K562 (cell line): Measurements from ENCODE around the gene RNU11. TPM values are rescaled to one million over a fixed set of nuclear protein-coding genes. Genes with fewer than 3 reads are reported as not detected.

Experiments used
- BRD9 ChIP-seq: fragments of 450-650 bp; IDR thresholded peaks from 2 replicates; pipeline ENCODE4 v1.6.1; 2018; ENCODE audit warnings: low read depth; ENCODE audit not compliant: partially characterized antibody
- CBFB ChIP-seq: sonication (generic); formaldehyde crosslinking; IDR thresholded peaks from 2 replicates; pipeline ENCODE4 v1.4.0; 2020; ENCODE audit warnings: mild to moderate bottlenecking, missing genetic modification reagents
- CCAR2 ChIP-seq: fragments of 200-400 bp; formaldehyde crosslinking; IDR thresholded peaks from 2 replicates; pipeline ENCODE4 v1.6.1; 2017; ENCODE audit warnings: mild to moderate bottlenecking, low read depth, low read length
- CHD4 ChIP-seq: fragments of 200-600 bp; sonication (generic); IDR thresholded peaks from 3 replicates; pipeline ENCODE4 v1.6.1; 2012; ENCODE audit warnings: low read depth, mild to moderate bottlenecking, mixed read lengths, low read length, inconsistent platforms; ENCODE audit not compliant: insufficient read depth, insufficient replicate concordance, poor library complexity, severe bottlenecking
- HNRNPLL ChIP-seq: fragments of 200-400 bp; formaldehyde crosslinking; IDR thresholded peaks from 2 replicates; pipeline ENCODE4 v1.6.1; 2017; ENCODE audit warnings: low read length, low read depth, mild to moderate bottlenecking; ENCODE audit not compliant: poor library complexity, severe bottlenecking
- HOXB6 ChIP-seq: fragments of 250-450 bp; sonication (Bioruptor Pico); IDR thresholded peaks from 2 replicates; pipeline ENCODE4 v1.5.1; 2022; ENCODE audit warnings: mild to moderate bottlenecking, borderline replicate concordance
- IRF2 ChIP-seq: sonication (generic); formaldehyde crosslinking; IDR thresholded peaks from 2 replicates; pipeline ENCODE4 v1.8.1; 2022; ENCODE audit warnings: mild to moderate bottlenecking, missing genetic modification reagents
- MEIS2 ChIP-seq: fragments of 450-650 bp; IDR thresholded peaks from 2 replicates; pipeline ENCODE4 v1.6.1; 2014; ENCODE audit warnings: mild to moderate bottlenecking; ENCODE audit not compliant: partially characterized antibody
- NFE2L1 ChIP-seq: fragments of 450-650 bp; IDR thresholded peaks from 2 replicates; pipeline ENCODE4 v1.6.1; 2016; ENCODE audit warnings: missing genetic modification characterization, low read depth, mild to moderate bottlenecking, missing compliant biosample characterization, moderate library complexity, borderline replicate concordance
- PHF20 ChIP-seq: fragments of 450-650 bp; IDR thresholded peaks from 2 replicates; pipeline ENCODE4 v1.6.1; 2018; ENCODE audit not compliant: partially characterized antibody
- STAT5B ChIP-seq: fragments of 250-450 bp; sonication (Bioruptor Pico); IDR thresholded peaks from 2 replicates; pipeline ENCODE4 v1.8.0; 2021; ENCODE audit warnings: mild to moderate bottlenecking, inconsistent platforms
- ZBTB49 ChIP-seq: sonication (generic); formaldehyde crosslinking; IDR thresholded peaks from 2 replicates; pipeline ENCODE4 v1.8.0; 2022; ENCODE audit warnings: missing genetic modification reagents, mild to moderate bottlenecking, borderline replicate concordance
- ZEB2 ChIP-seq: fragments of 450-650 bp; IDR thresholded peaks from 2 replicates; pipeline ENCODE4 v1.6.1; 2016
- ZFPM2 ChIP-seq: fragments of 250-450 bp; sonication (Bioruptor Pico); IDR thresholded peaks from 2 replicates; pipeline ENCODE4 v1.5.1; 2022; ENCODE audit warnings: mild to moderate bottlenecking
- ZNF41 ChIP-seq: fragments of 250-450 bp; sonication (Bioruptor Pico); conservative IDR thresholded peaks from 2 replicates; pipeline ENCODE4 v1.4.0; 2020; ENCODE audit warnings: mild to moderate bottlenecking
- ZNF639 ChIP-seq, 2 experiments: fragments of 200-800 bp in 1 of 2; sonication (Bioruptor generic) in 1 of 2; sonication (generic) in 1 of 2; formaldehyde crosslinking in 1 of 2; IDR thresholded peaks in 1 of 2; conservative IDR thresholded peaks in 1 of 2; 2 replicates each; pipeline versions ENCODE4 v1.5.0 to v1.6.1; 2016 to 2020; ENCODE audit warnings: missing compliant biosample characterization in 1 of 2, missing genetic modification characterization in 1 of 2, missing genetic modification reagents in 1 of 2
- polyA plus RNA-seq, 8 experiments: library from polyadenylated mRNA; depleted of rRNA in 4 of 8; stranded (reverse) in 5 of 8; unstranded in 3 of 8; fragments of >200 nt; fragmentation: Nextera tagmentation in 2 of 8; fragmentation: Illumina TruSeq in 1 of 8; extraction: Ambion mirVana in 2 of 8; extraction: Trizol in 1 of 8; gene quantifications; 2 replicates each; pipeline versions ENCODE4 v1.2.1 to v1.2.3, GENCODE V29; 2011 to 2014; ENCODE audit warnings: inconsistent platforms in 1 of 8, missing spikeins in 1 of 8
- total RNA-seq, 7 experiments: library from RNA; depleted of rRNA in 6 of 7; stranded (reverse); fragments of >200 nt in 6 of 7; fragmentation: Illumina TruSeq in 2 of 7; extraction: Trizol in 2 of 7; gene quantifications; 2 replicates each; pipeline versions ENCODE4 v1.2.1 to v1.2.3, GENCODE V29; 2011 to 2021; ENCODE audit warnings: low replicate concordance in 1 of 7
- TF ChIP-seq, protein P1 (sequence below): IDR thresholded peaks from 3 replicates; pipeline ENCODE4 v1.6.1; 2011; ENCODE audit warnings: borderline replicate concordance, mild to moderate bottlenecking; ENCODE audit not compliant: insufficient read length, insufficient read depth
- TF ChIP-seq, protein P2 (sequence below): fragments of 200-400 bp; formaldehyde crosslinking; IDR thresholded peaks from 2 replicates; pipeline ENCODE4 v1.6.1; 2017; ENCODE audit warnings: mild to moderate bottlenecking, low read depth, low read length, moderate library complexity
- TF ChIP-seq, protein P3 (sequence below): sonication (generic); formaldehyde crosslinking; IDR thresholded peaks from 2 replicates; pipeline ENCODE4 v1.8.0; 2023; ENCODE audit warnings: mild to moderate bottlenecking, missing genetic modification reagents

Gene RNU11
- total and polyA plus RNA-seq, 9 of the 15 experiments (the other 6 are each of a cell fraction or from before 2014, with no cell fraction given) = not detected

DNA sequence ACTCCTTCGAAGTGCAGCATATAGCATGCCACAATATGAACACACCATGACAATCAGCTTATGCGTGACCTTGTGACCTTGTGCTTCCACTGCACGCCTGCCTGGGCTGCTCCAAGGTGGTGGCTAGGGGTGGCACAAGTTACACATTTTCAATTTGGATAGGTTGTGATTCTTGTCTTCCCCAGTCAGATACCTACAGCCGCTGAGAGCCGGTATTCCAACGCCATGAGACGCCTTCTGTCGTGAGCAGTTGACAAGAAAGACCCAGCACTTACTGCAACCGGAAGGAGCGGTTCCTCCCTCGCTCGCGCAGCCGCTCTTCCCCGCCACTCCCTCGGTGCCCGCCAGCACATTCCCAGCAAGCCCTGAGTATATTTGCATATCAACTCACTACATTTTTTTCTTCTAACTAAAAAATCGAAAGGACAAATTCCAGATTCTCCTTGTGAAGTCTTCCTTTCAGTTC, 359 bp upstream of the RNU11 start (continued):
- TF ChIP-seq, protein P1, sequence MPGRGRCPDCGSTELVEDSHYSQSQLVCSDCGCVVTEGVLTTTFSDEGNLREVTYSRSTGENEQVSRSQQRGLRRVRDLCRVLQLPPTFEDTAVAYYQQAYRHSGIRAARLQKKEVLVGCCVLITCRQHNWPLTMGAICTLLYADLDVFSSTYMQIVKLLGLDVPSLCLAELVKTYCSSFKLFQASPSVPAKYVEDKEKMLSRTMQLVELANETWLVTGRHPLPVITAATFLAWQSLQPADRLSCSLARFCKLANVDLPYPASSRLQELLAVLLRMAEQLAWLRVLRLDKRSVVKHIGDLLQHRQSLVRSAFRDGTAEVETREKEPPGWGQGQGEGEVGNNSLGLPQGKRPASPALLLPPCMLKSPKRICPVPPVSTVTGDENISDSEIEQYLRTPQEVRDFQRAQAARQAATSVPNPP = no peak
- TF ChIP-seq CBFB (CRISPR knock-in tag) = no peak
- TF ChIP-seq STAT5B (CRISPR knock-in tag) = no peak
- peak; percentile 42 for TF ChIP-seq BRD9
- 0 out of 2 replicates have a peak, but pooled peaks have one; percentile 65 for TF ChIP-seq ZNF41 (CRISPR knock-in tag)
- peak in 1 of 2 experiments; percentile 76; a peak in 2 of 4 replicates for TF ChIP-seq ZNF639 (CRISPR knock-in tag; conservative IDR thresholded peaks at IDR 0.05 in 1 of 2, IDR thresholded peaks at IDR 0.05 in 1 of 2)
- no peak for TF ChIP-seq CCAR2
- TF ChIP-seq, protein P2, sequence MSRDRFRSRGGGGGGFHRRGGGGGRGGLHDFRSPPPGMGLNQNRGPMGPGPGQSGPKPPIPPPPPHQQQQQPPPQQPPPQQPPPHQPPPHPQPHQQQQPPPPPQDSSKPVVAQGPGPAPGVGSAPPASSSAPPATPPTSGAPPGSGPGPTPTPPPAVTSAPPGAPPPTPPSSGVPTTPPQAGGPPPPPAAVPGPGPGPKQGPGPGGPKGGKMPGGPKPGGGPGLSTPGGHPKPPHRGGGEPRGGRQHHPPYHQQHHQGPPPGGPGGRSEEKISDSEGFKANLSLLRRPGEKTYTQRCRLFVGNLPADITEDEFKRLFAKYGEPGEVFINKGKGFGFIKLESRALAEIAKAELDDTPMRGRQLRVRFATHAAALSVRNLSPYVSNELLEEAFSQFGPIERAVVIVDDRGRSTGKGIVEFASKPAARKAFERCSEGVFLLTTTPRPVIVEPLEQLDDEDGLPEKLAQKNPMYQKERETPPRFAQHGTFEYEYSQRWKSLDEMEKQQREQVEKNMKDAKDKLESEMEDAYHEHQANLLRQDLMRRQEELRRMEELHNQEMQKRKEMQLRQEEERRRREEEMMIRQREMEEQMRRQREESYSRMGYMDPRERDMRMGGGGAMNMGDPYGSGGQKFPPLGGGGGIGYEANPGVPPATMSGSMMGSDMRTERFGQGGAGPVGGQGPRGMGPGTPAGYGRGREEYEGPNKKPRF = no peak
- TF ChIP-seq PHF20 = no peak
- 0 out of 2 replicates have a peak, but pooled peaks have one; percentile 0 for TF ChIP-seq NFE2L1 (tag)
- TF ChIP-seq HOXB6 (CRISPR knock-in tag) = 0 out of 2 replicates have a peak, but pooled peaks have one; percentile 60
- TF ChIP-seq MEIS2 = peak; percentile 50
- no peak for TF ChIP-seq IRF2
- TF ChIP-seq, protein P3, sequence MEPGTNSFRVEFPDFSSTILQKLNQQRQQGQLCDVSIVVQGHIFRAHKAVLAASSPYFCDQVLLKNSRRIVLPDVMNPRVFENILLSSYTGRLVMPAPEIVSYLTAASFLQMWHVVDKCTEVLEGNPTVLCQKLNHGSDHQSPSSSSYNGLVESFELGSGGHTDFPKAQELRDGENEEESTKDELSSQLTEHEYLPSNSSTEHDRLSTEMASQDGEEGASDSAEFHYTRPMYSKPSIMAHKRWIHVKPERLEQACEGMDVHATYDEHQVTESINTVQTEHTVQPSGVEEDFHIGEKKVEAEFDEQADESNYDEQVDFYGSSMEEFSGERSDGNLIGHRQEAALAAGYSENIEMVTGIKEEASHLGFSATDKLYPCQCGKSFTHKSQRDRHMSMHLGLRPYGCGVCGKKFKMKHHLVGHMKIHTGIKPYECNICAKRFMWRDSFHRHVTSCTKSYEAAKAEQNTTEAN = no peak
- no peak for TF ChIP-seq HNRNPLL
- no peak; the same call in 1 of the 2 replicates for TF ChIP-seq ZEB2
- TF ChIP-seq ZBTB49 (CRISPR knock-in tag) = no peak
- no peak for TF ChIP-seq CHD4
- TF ChIP-seq ZFPM2 = no peak
